Activated CD4-positive, alpha-beta T cell treated with anti-CD3 and anti-CD28 coated beads, Interleukin-2, amount 50 U/mL, for 48 hours (primary cell): Measurements from ENCODE around the gene NATD1.

ENCODE experiments used
- DNase-seq, 2 experiments: peaks; one replicate each; pipeline ENCODE4 v3.0.0-alpha.2; 2020

The NATD1 gene

DNA sequence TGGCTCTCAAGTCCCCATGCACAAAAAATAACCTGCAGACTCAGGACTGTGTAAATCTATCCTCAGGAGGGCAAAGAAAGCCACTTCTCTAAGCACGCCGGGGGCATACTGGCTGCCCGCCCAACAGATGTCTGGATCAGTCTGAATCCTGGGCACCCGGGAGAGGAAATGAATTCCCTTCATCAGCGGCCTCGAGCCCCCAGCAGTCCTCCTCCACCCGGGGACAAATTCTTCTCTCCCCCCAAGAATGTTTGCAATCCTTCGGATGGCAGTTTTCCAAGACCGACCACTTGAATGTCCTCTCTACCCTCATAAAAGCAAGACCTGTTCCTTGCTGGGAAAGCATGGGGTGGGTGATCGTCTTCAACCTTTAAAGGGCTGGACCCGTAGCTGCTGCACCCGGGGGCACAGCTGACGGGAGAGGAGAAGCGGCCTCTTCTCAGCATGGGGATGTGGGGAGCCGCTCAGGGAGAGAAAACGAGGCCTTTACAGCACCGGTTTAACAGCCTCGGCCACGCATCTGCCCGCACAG lies 21.9 kb upstream of the NATD1 start:
- DNase-seq: peak in 1 of 2 experiments; percentile 26

DNA sequence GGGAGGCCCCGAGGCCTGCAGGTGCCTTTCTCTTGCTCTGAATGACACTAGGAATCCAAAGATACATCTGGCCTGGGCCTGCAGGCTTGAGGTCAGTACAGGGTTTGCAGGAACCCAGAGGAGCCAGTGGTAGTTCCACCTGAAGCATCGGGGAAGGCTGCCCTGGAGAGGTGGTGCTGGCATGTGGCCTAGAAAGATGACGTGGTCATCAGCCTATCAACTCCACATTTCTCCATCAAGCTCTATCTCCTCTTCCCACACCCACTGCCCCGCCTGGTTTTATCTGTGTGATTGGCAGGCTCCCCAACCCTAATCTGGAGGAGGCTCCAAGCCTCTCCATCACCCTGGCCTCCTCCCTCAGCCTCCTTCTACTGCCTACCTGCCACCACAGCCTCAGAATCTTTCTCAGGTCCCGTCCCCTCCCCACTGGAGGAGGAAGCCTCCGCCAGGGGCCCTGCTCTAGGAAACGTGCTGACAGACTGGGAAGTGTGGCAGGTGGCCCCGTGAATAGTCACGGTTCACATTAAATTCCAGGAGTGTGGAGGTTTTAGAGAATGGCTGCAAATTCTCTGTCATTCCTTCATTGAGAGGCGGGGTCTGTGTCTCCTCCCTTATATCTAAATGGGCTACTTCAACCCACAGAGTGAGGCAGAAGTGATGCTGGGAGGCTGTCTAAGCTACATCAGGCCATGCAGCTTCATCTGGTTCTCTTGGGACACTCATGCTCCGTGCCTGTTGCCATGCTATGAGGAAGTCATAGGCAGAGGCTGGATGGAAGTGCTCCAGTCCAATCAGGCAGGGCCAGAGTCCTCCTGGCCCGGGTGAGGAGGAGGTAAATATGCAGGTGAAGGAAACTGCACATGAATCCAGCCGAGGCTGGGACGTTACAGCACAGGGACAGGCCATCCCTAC lies 19.9 kb upstream of the NATD1 start:
- no peak for DNase-seq

DNA sequence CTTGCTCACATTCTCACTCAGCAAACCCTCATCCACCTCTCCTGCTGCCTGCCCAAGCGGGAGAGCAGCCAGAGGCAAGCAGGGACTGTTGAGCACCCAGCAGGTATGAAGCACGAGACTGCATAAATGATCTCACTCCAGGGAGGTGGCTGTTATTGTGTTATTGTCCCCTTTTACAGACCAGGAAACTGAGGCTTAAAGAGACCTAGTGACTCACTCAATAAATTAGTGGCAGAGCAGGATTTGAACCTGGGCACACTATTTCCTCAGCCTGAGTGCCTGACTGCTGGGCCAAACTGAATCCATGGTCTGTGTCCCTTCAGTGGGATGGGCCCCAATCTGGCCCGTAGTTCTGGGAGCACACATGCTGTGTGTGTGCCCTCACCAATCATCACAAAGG lies 19.0 kb upstream of the NATD1 start:
- DNase-seq: no peak

DNA sequence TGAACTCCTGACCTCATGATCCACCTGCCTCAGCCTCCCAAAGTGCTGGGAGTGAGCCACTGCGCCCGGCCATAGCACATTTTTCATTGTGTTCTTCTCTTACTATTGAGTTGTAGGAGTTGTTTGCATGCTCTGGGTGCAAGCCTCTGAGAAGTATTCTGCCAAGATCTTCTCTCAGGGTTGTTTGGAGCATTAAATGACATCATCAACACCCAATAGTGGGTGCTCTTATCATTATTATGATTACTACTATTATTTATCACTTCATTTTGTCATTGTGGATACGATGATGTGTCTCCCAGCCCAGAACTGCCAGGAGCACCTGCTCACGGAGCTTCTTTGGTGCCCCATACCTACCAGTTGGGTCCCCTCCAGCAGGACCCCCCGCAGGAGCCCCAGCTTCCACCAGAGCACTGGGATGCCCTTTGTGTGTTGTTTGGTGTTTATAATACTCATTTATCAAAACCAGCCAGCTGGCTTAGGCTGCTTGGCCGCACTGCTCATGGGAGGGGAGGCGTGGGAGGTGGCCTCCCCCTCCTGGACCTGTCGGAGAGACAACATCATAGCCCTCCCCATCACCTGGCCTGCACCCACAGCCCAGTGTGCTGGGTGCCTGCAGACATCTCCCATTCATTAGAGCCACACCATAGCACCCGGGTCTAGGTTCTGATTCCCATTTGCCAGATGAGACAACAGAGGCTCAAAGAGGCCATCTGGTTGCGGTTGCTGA lies 18.4 kb upstream of the NATD1 start:
- no peak for DNase-seq

DNA sequence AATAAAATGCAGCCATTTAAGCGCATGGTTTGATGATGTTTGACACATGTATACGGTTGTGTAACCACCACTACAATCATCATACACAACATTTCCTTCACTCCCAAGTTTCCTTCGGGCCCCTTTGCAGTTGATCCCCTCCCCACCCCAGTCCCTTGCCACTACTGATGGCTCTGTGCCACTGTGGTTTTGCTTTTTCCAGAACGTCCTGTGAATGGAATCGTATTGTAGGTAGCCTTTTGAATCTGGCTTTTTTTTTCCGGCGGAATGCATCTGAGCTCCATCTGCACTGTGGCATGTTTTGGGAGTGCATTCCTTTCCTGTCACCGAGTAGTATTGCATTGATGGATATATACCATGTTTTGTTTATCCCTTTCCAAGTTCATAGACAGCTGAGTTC lies 16.2 kb upstream of the NATD1 start:
- no peak for DNase-seq

DNA sequence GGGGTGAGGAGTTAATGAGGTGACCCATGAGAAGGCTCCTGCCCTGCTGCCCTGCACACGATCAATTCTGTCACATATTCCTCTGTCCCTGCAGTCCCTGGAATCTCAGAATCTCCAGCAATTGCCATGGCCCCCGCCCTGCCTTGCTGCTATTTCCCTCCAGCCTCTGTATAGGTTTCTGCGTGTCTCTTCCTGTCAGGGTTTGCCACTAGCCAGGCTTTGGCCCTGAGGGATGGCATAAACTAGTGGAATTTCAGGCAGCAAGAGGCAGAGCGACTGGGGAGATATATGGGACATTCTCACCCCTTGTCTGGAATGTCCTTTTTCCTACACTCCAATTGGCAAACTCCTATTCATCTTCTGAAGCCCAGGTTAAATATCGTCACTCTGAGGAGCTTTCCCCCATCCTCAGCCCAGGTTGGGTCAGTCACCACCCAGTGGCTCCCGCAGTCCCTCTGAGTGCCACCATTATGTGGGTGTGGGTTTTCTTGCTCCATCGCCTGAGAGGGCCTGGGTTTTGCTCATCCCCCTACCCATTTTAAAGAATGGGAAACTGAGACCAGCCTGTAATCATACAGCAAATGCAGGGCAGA lies 15.5 kb upstream of the NATD1 start:
- DNase-seq: no peak

DNA sequence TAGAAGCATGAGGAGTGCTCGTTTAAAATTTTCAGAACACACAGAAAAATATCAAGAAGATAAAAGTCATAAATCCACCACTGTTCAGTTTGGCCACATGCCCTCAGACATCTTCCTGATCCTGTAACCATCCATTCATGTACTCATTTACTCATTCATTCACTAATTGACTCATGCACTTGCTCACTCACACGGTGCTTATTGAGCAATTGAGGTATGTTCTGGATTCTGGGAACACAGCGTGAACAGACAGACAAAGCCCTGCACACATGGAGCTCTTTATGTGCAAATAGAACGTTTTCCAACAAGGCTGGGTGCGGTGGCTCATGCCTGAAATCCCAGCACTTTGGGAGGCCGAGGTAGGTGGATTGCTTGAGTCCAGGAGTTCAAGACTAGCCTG lies 10.2 kb upstream of the NATD1 start:
- no peak for DNase-seq

DNA sequence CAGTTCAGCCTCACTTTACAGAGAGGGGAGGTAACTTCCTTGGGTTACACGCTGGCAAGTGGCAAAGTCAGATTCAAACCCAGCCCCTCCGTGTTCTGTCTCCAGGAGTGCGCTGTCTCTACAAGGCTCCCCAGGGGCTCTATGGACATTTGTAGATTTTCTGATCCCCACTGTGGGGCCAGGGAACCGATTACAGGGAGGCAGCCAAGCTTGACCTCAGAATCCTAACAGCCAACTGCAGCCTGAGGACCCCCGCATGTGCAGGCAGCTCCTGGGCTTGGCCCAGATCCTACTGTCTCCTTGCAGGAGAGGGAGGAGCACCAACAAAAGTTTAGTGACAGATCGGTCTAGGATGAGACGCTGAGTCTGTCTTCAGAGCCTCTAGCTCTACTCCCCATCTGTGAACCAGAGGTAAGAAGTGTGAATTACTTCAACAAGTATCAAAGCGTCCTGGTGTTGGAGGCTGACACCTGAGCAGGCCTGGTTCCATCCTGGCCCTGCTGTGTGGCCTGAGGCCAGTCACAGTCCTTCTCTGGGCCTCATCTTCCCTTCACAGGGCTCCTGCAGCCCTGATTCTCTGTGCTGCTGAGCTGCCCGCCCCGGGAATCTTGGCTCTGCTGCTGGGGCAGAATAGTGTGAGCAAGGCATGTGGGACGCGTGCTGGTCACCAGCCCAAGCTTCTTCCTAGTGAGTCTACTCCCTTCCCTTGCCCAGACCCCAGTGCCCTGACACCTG lies 9.2 kb upstream of the NATD1 start:
- DNase-seq: no peak

DNA sequence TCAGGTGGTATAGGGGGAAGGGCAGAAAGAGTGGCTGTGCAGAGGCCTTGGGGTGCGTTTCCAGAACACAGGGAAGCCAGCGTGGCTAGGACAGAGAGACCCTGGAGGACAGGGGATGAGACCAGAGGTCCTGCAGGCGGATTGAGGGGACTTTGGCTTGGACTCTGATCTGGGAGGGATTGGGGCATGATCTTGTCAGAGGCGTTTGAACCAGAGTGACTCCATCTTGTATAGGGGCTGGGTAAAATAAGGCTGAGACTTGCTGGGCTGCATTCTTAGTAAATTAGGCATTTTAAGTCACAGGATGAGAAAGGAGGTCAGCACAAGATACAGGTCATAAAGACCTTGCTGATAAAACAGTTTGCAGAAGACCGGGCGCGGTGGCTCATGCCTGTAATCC lies 5.4 kb upstream of the NATD1 start:
- DNase-seq: no peak

DNA sequence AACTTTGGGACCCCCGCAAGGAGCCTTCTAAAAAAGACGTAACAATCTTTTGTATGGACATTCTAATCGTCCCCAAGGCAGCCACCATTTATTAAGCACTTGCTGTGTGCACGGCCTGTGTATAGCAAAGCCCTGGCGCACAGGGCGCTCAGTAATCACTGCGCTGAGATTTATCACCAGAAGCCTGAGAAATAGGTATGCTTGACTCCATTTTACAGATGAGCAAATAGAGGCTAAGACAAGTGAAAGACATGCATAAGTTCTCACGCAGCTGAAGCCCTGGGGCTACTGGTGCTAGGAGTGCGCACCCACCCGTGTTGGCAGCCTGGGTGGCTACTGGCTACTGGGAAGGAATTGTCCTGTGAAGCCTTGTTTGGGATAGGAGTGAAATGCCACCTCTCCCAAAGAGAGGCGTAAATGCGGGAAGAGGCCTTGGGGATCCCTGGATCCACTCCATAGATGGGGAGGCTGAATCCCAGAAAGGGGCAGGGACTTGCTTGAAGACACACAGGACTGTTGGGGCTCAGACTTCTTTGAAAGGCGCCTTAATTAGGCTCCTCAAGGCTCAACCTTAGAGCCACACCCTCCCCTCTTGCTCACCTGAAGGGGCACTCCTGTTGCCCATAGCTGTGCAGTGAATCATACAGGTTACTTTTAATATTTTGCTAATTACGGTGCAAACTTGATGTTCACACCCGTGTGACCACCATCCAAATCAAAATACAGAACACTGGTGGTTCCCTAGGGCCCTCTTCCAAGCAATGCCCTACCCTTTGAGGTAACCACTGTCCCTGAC lies 634 bp upstream of the NATD1 start:
- no peak for DNase-seq

DNA sequence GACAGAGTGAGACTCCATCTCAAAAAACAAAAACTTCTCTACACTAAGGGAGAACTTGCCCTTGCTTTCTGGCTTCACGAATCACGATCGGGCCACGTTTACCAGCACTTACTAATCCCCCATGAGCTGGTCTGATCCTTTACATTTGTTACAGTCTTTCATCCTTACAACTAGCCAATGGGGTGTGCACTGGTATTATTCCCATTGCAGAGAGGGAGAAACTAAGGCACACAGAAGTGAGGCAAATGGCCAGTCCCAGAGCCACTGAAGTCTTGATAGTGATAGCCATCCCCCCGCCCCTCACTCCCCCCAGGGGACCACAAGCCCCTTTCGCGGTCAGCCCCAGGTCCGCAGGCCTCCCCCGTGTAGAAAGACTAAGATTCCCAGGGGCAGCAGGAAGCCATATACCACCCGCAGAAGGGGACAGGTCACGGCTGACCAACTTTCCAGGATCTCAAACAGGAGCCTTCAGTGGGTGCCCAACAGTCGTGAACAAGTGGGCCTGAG lies 868 bp downstream of the NATD1 start:
- no peak for DNase-seq

DNA sequence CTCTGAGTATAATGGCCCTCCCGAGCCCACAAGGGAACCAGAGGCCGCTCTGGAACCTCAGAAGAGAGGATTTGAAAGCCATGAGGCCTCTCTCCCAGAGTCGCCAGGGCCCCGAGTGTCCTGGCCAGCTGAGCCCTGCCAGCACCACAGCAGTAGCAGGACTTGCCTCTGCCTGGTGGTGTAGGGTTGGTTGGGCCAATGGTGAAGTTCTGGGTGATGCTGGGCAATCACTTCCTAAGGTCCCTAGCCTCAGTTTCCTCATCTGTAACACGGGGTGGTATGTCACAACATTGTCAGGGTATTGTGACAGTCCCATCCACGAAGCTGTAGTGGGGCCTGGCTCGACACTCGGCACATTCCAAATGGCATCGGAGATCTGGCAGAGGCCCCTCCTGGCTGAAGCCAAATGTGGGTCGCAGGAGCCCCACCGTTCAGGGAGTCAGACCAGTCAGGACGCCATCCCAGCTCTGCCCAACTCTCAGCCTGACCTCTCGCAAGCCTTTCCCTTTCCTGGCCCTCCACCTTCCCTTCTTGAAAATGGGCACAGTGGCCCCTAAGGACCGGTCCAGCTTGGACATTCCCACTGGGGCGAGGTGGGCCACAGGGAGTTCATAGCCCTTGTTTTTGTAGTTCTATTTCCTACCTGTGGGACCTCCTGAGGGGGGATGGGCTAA lies 1.7 kb downstream of the NATD1 start:
- DNase-seq: no peak

DNA sequence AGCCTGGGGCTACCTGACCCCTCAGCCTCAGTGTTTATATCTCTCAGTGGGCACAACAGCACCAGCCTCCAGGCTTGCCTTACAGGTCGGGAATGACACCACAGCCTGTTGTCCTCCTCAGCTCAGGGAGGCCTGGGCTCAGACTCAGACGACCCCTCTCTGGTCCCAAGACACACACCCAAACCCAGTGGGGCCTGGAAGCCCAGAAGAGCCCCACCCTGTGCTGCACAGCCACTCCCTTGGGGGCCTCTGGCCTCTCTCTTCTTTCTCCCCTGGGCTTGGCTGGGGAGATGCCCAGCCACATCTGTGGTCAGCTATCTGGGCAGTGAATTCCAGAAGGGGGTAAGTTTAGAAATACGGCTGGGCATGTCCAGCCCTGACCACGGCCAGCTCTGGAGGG lies 2.4 kb downstream of the NATD1 start:
- DNase-seq: no peak

DNA sequence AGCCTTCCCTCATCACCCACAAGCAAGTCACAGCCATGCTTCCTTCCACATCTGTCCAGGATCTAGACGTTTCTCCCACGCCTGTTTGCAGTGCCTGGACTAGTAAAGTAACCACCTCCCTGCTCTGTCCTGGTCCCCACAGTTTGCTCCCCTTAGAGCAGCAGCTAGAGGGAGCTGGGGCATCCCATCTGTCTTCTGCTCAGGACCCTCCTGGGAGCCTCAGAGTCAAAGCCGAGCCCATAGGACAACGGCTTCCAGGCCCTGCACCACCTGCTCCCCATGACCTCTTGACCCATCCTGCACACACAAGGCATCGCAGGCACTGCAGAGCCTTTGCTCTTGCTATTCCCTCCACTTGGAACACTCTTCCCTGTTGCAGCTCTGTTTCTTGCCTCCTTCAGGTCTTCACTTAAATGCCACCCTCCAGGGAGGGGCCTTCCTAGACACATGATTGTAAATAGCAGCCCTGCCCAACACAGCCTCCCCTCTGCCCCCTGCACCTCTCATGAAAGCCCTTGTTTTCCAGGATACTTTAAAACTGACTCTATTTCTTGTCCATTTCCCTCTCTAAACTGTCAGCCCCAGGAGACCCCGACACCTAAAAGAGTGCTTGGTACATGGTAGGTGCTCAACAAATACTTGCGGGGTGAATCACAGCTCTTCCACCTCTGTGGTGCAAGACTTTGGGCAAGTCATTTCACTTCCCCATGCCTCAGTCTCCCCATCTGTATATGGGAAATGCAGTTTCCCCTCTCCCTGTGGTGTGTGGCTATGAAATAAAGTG lies 3.1 kb downstream of the NATD1 start:
- DNase-seq: no peak

DNA sequence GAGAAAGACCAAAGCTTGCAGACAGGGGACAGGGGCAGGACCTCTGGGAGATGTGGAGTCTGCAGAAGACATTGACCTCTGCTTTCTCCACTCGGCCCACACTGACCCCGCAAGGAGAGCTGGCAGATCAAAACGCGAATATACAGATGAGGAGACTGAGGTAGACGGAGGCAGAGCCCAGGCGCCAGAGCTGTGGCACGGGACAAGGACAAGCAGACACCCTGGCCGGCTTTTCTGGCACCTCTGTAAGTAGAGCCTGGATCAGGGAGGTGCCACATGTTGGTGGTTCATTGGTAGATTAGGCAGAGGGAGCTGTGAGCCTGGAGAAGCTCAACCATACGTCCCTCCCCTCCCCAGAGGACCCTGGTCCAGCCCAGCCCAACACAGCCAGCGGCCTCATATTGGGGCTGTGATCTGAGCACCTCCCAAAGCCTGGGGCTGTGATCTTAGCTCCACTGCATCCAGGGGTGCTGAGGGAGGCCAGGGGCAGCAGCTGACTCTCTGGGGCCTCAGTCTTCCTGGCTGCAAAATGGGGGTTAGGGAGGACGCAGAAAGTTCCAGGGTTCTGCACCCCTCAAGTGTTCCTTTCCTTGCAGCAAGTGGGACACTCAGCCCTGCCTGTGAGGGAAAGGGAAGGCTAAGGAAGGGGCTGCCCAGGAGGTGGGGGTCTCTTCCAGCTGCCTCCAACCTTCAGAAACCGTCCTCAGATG lies 4.0 kb downstream of the NATD1 start:
- DNase-seq: no peak

DNA sequence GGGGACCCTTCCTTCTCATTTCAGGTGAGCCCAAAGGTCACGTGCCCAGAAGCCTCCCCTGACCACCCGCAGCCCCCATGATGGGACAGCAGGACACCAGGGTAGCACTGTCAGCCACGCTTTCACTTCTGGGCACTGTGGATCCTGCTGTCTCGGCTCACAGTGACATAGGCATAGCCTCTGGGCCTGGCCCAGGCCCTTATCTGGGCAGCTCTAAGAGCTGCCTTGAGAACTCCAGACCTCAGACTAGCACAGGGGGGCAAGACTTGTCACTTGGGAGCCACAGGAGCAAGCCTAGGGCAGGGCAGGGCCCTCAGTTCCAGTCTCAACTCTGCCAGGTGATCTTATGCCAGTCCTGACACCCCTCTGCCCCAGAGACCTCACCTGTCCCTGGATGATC lies 4.7 kb downstream of the NATD1 start:
- no peak for DNase-seq

DNA sequence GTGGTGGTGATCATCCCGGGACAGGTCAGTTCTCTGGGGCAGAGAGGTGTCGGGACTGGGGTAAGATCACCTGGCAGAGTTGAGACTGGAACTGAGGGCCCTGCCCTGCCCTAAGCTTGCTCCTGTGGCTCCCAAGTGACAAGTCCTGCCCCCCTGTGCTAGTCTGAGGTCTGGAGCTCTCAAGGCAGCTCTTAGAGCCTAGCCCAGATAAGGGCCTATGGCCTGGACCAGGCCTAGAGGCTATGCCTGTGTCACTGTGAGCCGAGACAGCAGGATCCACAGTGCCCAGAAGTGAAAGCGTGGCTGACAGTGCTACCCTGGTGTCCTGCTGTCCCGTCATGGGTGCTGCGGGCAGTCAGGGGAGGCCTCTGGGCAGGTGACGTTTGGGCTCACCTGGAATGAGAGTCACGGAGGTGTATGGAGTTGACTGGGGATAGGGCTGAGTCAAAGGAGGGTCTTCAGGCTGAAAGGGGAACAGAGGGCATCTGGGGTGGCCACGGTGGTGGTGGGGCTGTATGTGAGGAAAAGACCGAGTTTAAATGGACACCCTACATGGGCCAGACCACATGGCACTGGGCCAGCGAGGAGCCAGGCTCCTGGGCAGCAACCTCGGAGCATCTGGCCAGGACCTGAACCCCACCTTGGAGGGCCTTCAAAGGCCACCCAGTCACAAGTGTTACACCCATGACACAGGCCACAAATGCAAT lies 5.5 kb downstream of the NATD1 start:
- no peak for DNase-seq

DNA sequence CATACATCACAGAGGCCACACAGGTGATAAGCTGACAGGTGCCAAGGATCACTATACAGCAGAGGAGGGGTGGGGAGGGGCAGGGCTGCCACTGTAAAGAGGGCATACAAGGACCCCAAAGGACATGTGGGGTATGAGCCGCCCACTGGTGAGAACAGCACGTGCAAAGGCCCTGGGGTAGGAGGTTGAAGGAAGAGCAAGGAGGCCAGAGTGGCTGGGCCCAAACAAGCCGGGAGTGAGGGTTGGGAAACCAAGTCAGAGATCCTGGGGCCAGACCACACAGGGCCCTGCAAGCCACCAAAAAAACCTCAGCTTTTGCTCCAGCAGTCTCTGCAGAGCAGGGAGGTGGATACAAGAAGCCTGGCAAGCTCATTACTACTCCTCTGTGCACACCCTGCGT lies 6.5 kb downstream of the NATD1 start:
- DNase-seq: no peak

DNA sequence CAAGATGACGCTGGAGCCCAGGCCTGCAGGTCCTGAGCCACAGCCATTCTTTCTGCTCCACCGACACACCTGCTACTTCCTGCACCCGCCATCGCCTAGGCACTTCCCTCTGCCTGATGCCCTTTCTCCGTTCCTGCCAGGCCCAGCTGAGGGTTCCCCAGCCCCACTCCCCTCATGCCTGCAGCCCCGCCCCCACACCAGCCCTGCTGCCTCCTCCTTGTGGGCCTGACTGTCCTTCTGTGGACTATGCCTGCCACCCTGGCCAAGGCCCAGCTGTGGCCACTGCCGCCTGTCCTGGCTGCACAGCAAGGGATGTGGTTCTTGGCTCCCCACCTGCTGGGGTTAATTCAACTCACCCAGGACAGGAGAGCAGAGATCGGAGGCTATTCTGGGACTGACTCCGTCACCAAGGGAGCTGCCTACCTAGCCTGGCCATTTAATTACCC lies 7.5 kb downstream of the NATD1 start:
- no peak for DNase-seq
